Mammary epithelial cell (primary cell): ENCODE results near the gene SLC23A2.
A peak's percentile ranks its signal among the peaks of the same experiment; 100 is the strongest.

Experiments used
- CTCF ChIP-seq, 2 donors: IDR thresholded peaks in 1 of 2; conservative IDR thresholded peaks in 1 of 2; 2 replicates each; pipeline ENCODE4 v1.5.1; 2011 to 2012; ENCODE audit warnings: inconsistent platforms in 2 of 2, low read length in 2 of 2, mild to moderate bottlenecking in 2 of 2, control low read depth in 1 of 2, low read depth in 1 of 2; ENCODE audit not compliant: insufficient read depth in 1 of 2; ENCODE audit errors: extremely low read depth in 1 of 2
- EZH2 ChIP-seq: IDR thresholded peaks from 2 replicates; pipeline ENCODE4 v1.6.1; 2012; ENCODE audit warnings: low read length, inconsistent platforms, borderline replicate concordance

GRCh38 chr20:4817230-4817671 is 184.1 kb downstream of the SLC23A2 start:
- peak; percentile 30 to 31 for TF ChIP-seq CTCF (conservative IDR thresholded peaks at IDR 0.05 in 1 of 2, IDR thresholded peaks at IDR 0.05 in 1 of 2; ENCODE audit: extremely low read depth in 1 of 2, insufficient read depth in 1 of 2, low read depth in 1 of 2, low read length in 2 of 2)
- TF ChIP-seq EZH2, result no peak
